ENCODE data around the gene LSM7.

- TF ChIP-seq CTCF (IDR thresholded peaks at IDR 0.05) (peak; percentile 92 to 98 (median 96)), POLR2A (IDR thresholded peaks at IDR 0.05) (no peak)
These were observed 54.8 kb downstream of the LSM7 start for GRCh38 chr19:2273356-2274184.
